ENCODE data around the gene FUZ. TPM values are rescaled to one million over a fixed set of nuclear protein-coding genes. Genes with fewer than 3 reads are reported as not detected.

FUZ gene
- total RNA-seq, 1 experiment from 2014 or later = 19.0 TPM

- Mint-ChIP-seq H3K27ac (ENCODE audit: low read depth, unreplicated experiment) (peak overlapping the region; percentile 57), H3K36me3 (ENCODE audit: insufficient read depth, unreplicated experiment) (peaks cover 49% of the 10 kb centered on the region), H3K27me3 (ENCODE audit: insufficient read depth, unreplicated experiment) (no peaks in the 10 kb centered on the region), H3K4me1 (ENCODE audit: insufficient read depth, unreplicated experiment) (peaks cover 4% of the 10 kb centered on the region), H3K9me3 (ENCODE audit: unreplicated experiment) (no peaks in the 10 kb centered on the region), H3K4me3 (ENCODE audit: unreplicated experiment) (no peak overlapping the region)
- intact Hi-C loops (cut with micrococcal nuclease) = no loop called here
- no peak for TF ChIP-seq CTCF (IDR thresholded peaks at IDR 0.05; ENCODE audit: unreplicated experiment)
- POLR2A ChIA-PET = no interaction called here
- CTCF ChIA-PET = no interaction called here
- DNase-seq (ENCODE audit: unreplicated experiment) = no peak
- no TSS peak for BruUV-seq (replicated peaks)
These were observed 27.2 kb upstream of the FUZ start for GRCh38 chr19:49840321-49840720.

- Mint-ChIP-seq H3K36me3 (ENCODE audit: insufficient read depth, unreplicated experiment) (peaks cover 55% of the 10 kb centered on the region), H3K9me3 (ENCODE audit: unreplicated experiment) (no peaks in the 10 kb centered on the region)
- POLR2A ChIA-PET = interaction anchor here (0.7 to 1.5 kb wide), 2 partner anchors 8 to 544 kb away, joined by 3 to 6 read pairs; no protein-coding TSS in a partner anchor
These were observed 26.6 kb upstream of the FUZ start for GRCh38 chr19:49839713-49840112.

GRCh38 chr19:49838885-49839588 lies 25.9 kb upstream of the FUZ start:
- no peak overlapping the region for H3K27ac Mint-ChIP-seq (ENCODE audit: low read depth, unreplicated experiment)
- ChIA-PET CTCF (no interaction called here), POLR2A (interaction anchor here (0.7 to 1.5 kb wide), 3 partner anchors 9 to 545 kb away, joined by 3 to 6 read pairs (median 4); no protein-coding TSS in a partner anchor)
- no peaks in the 10 kb centered on the region for H3K27me3 Mint-ChIP-seq (ENCODE audit: insufficient read depth, unreplicated experiment)
- H3K4me3 Mint-ChIP-seq (ENCODE audit: unreplicated experiment) = no peak overlapping the region
- peaks cover 57% of the 10 kb centered on the region for H3K36me3 Mint-ChIP-seq (ENCODE audit: insufficient read depth, unreplicated experiment)
- no peaks in the 10 kb centered on the region for H3K9me3 Mint-ChIP-seq (ENCODE audit: unreplicated experiment)
- DNase-seq (ENCODE audit: unreplicated experiment) = no peak
- no peak for TF ChIP-seq CTCF (IDR thresholded peaks at IDR 0.05; ENCODE audit: unreplicated experiment)
- TSS peak; percentile 27 for BruUV-seq (replicated peaks)
- intact Hi-C loops (cut with micrococcal nuclease) = no loop called here
- H3K4me1 Mint-ChIP-seq (ENCODE audit: insufficient read depth, unreplicated experiment) = peaks cover 4% of the 10 kb centered on the region

More at GRCh38 chr19:49839713-49840112, 26.6 kb upstream of the FUZ start:
- no peak overlapping the region for H3K4me3 Mint-ChIP-seq (ENCODE audit: unreplicated experiment)
- H3K27me3 Mint-ChIP-seq (ENCODE audit: insufficient read depth, unreplicated experiment) = no peaks in the 10 kb centered on the region
- CTCF ChIA-PET = no interaction called here
- intact Hi-C loops (cut with micrococcal nuclease) = no loop called here
- no peak for TF ChIP-seq CTCF (IDR thresholded peaks at IDR 0.05; ENCODE audit: unreplicated experiment)
- H3K4me1 Mint-ChIP-seq (ENCODE audit: insufficient read depth, unreplicated experiment) = peaks cover 4% of the 10 kb centered on the region
- H3K27ac Mint-ChIP-seq (ENCODE audit: low read depth, unreplicated experiment) = no peak overlapping the region
- no TSS peak for BruUV-seq (replicated peaks)
- DNase-seq (ENCODE audit: unreplicated experiment) = no peak

GRCh38 chr19:49837425-49837824 lies 24.3 kb upstream of the FUZ start:
- POLR2A ChIA-PET = interaction anchor here (0.9 to 1.8 kb wide), 3 partner anchors 11 to 24 kb away, joined by 4 to 5 read pairs (median 5); partner anchors contain the start of gene FUZ
- Mint-ChIP-seq H3K4me3 (ENCODE audit: unreplicated experiment) (no peak overlapping the region), H3K27ac (ENCODE audit: low read depth, unreplicated experiment) (no peak overlapping the region), H3K27me3 (ENCODE audit: insufficient read depth, unreplicated experiment) (no peaks in the 10 kb centered on the region), H3K9me3 (ENCODE audit: unreplicated experiment) (no peaks in the 10 kb centered on the region), H3K36me3 (ENCODE audit: insufficient read depth, unreplicated experiment) (peaks cover 71% of the 10 kb centered on the region), H3K4me1 (ENCODE audit: insufficient read depth, unreplicated experiment) (peaks cover 4% of the 10 kb centered on the region)
- intact Hi-C loops (cut with micrococcal nuclease) = no loop called here
- BruUV-seq (replicated peaks) = no TSS peak
- no peak for TF ChIP-seq CTCF (IDR thresholded peaks at IDR 0.05; ENCODE audit: unreplicated experiment)
- CTCF ChIA-PET = no interaction called here
- no peak for DNase-seq (ENCODE audit: unreplicated experiment)

All from MCF 10A (cell line).